Adrenal gland (tissue), 12 donors: ENCODE data around the gene SSH2. TPM values are rescaled to one million over a fixed set of nuclear protein-coding genes. Genes with fewer than 3 reads are reported as not detected.
A peak's percentile ranks its signal among the peaks of the same experiment; 100 is the strongest.

Source experiments
- DNase-seq, 7 donors: peaks; one replicate each; pipeline ENCODE4 v3.0.0-alpha.2; 2019 to 2020
- H3K27ac ChIP-seq, 5 donors: fragments of 200-600 bp; sonication (generic) in 4 of 5; 1 replicate in 3 of 5; 2 replicates in 2 of 5; pipeline versions ENCODE4 v1.5.1 to v1.8.0; 2016 to 2020; ENCODE audit warnings: mild to moderate bottlenecking in 1 of 5
- H3K27me3 ChIP-seq: fragments of 200-600 bp; 2 replicates; pipeline ENCODE4 v1.8.0; 2021
- H3K36me3 ChIP-seq, 2 donors: fragments of 200-600 bp; replicated peaks in 1 of 2; 1 replicate in 1 of 2; 2 replicates in 1 of 2; pipeline versions ENCODE4 v1.5.1 to v1.8.0; 2018 to 2022
- H3K4me1 ChIP-seq, 2 donors: fragments of 200-600 bp; replicated peaks in 1 of 2; 1 replicate in 1 of 2; 2 replicates in 1 of 2; pipeline versions ENCODE4 v1.5.1 to v1.8.0; 2018 to 2021
- H3K4me3 ChIP-seq, 4 donors: fragments of 200-600 bp; sonication (generic) in 3 of 4; one replicate each; pipeline ENCODE4 v1.5.1; 2016 to 2018
- H3K9me3 ChIP-seq, 3 donors: fragments of 200-600 bp; sonication (generic) in 1 of 3; replicated peaks in 1 of 3; 1 replicate in 2 of 3; 2 replicates in 1 of 3; pipeline versions ENCODE4 v1.5.1 to v1.8.0; 2016 to 2021
- POLR2A ChIP-seq, 2 donors: fragments of 450-650 bp; IDR thresholded peaks; one replicate each; pipeline ENCODE4 v1.6.1; 2017; ENCODE audit warnings: antibody characterized with exemption in 2 of 2, mild to moderate bottlenecking in 2 of 2, moderate library complexity in 1 of 2
- WGBS, 4 donors: extraction: QIAGEN DNeasy Blood & Tissue Kit in 2 of 4; methylation state at CpG; one replicate each; pipeline versions ENCODE4 v1.1.5 to v1.1.7; 2013 to 2017; 5-methylcytosine and 5-hydroxymethylcytosine counted together
- intact Hi-C, 2 donors: fragments of 100-400 bp; cut with DNase I; formaldehyde crosslinking; loops; one replicate each; pipeline versions ENCODE4 v1.14.1 to v1.15.0; 2022 to 2023
- polyA plus RNA-seq, 3 donors: library from polyadenylated mRNA; stranded (reverse); fragments of 200-250 nt in 2 of 3; fragments of 350-450 nt in 1 of 3; fragmentation: Illumina TruSeq in 1 of 3; extraction: RNeasy Lipid Tissue Mini Kit (QIAGEN cat#74804) in 1 of 3; gene quantifications; one replicate each; pipeline ENCODE4 v1.2.3, GENCODE V29; 2013 to 2014
- total RNA-seq, 9 donors: library from RNA; depleted of rRNA in 4 of 9; stranded (reverse); fragments of >200 nt in 4 of 9; fragments of 120-200 nt in 1 of 9; fragmentation: NEBNext Ultra II Directional in 1 of 9; extraction: Animal tissue kit (Norgen Biotek cat#: 25700) in 1 of 9; gene quantifications; one replicate each; pipeline versions ENCODE4 v1.1.0 to v1.2.4, GENCODE V29; 2013 to 2023
- TF ChIP-seq, protein P1 (sequence below), 6 experiments: fragments of 450-650 bp in 4 of 6; fragments of 200-600 bp in 2 of 6; sonication (generic) in 1 of 6; IDR thresholded peaks; 1 replicate in 5 of 6; 2 replicates in 1 of 6; pipeline versions ENCODE4 v1.5.1 to v1.8.0; 2016 to 2021; ENCODE audit warnings: antibody characterized with exemption in 6 of 6, mild to moderate bottlenecking in 2 of 6, moderate library complexity in 1 of 6
- donor health status: healthy with polysubstance abuse.
- donor health status: Bipolar disorder and iron deficiency.
- donor health status: DM: yes; HTN: yes; CAD: no.
- donor health status: DM: no; HTN: no; CAD: no.
- donor health status: DM: no; HTN: no; CAD: no.
- donor health status: DM: yes; HTN: yes; CAD: no.

SSH2 gene
- total and polyA plus RNA-seq, 12 donors, result 7.6 to 35.8 (median 20.8) TPM

DNA sequence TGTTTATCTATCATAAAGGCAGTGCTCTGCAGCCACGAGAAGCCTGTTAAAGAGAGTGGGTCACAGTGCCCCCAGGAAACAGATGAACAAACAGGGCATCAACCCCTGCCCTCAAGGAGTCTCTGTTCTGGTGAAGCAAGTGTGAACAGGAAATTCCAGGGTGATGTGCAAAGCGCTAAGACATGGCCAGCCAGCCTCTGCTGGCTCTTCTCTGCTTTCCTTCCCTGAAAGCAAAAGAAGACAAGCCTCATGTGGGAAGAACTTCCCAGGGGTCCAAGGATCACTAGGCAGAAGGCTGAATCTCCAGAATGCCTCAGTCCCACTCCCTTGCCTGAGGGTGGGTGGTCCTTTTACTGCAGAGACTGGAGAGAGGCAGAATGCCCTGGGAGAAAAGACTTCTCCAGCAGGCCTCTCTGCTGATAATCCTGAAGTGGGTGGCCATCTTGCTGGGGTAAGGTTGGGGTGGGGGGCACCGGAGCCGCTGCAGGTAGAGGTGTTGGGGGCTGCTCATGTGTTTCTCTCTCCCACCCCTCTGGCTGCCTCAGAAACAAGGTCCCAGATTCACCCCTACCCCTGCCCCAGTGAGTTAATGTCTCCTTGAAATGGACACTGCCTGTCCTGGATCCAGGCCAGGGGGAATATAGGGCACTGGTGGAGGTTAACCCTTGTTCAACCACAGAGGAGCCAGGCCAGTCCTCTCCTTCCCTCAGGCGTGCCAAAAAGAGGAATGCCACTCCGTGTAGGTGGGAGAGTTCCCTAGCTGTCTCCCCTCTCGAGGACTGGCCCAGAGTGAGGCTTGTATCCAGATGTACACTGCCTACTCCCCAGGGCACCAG lies 334.7 kb downstream of the SSH2 start:
- no peaks in the 10 kb centered on the region for H3K9me3 ChIP-seq
- WGBS, 4 donors, result 68 to 78% (median 74%) methylated on average over 7 of the region's 7 CpGs

DNA sequence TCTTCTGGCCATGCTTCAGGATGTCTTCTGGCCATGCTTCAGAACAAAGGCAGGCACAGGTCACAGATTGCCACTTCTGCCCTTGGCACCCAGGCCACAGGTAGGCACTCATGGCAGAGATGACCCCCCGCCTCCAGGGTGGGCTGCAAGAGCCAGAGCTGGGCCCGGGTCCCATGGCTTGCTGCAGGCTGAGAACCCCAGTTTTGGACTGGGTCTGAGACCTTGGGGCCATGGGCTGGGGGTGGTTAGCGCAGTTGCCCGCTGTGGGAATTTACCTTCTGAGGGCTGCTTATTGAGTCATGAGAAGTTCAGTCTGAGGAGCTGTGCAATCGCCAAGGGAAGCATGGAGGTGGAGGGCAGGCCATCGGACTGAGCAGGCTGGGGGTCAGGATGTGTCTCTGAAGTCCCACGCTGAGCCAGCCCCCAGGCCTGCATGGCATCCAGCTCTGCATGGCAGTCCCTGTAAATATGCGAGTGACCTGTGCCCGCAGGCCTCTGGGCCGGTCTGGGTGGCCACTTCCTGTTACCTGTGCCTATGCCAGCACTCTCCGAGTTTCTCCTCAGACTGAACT lies 335.4 kb downstream of the SSH2 start:
- Histone ChIP-seq H3K36me3 (no peaks in the 10 kb centered on the region), H3K27me3 (no peaks in the 10 kb centered on the region), H3K9me3 (no peaks in the 10 kb centered on the region), H3K27ac (no peak overlapping the region), H3K4me1 (peaks cover 38 to 39% of the 10 kb centered on the region in 2 donors), H3K4me3 (no peak overlapping the region)
- intact Hi-C loops, result no loop called here
- DNase-seq, result peak in 2 of 7 donors; percentile 17 to 22
- TF ChIP-seq, protein P1, sequence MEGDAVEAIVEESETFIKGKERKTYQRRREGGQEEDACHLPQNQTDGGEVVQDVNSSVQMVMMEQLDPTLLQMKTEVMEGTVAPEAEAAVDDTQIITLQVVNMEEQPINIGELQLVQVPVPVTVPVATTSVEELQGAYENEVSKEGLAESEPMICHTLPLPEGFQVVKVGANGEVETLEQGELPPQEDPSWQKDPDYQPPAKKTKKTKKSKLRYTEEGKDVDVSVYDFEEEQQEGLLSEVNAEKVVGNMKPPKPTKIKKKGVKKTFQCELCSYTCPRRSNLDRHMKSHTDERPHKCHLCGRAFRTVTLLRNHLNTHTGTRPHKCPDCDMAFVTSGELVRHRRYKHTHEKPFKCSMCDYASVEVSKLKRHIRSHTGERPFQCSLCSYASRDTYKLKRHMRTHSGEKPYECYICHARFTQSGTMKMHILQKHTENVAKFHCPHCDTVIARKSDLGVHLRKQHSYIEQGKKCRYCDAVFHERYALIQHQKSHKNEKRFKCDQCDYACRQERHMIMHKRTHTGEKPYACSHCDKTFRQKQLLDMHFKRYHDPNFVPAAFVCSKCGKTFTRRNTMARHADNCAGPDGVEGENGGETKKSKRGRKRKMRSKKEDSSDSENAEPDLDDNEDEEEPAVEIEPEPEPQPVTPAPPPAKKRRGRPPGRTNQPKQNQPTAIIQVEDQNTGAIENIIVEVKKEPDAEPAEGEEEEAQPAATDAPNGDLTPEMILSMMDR (IDR thresholded peaks at IDR 0.05), result no peak
- TF ChIP-seq POLR2A (IDR thresholded peaks at IDR 0.05), result no peak
- WGBS, 4 donors, result 78 to 93% (median 90%) methylated on average over 7 to 11 of the region's 11 CpGs

More for the DNA sequence above, 334.7 kb downstream of the SSH2 start:
- H3K27me3 ChIP-seq, result no peaks in the 10 kb centered on the region
- no peak overlapping the region for H3K4me3 ChIP-seq
- no peaks in the 10 kb centered on the region for H3K36me3 ChIP-seq
- peak in 2 of 7 donors; percentile 10 to 16 for DNase-seq
- intact Hi-C loops, result no loop called here
- TF ChIP-seq POLR2A (IDR thresholded peaks at IDR 0.05), result no peak
- TF ChIP-seq, protein P1 (IDR thresholded peaks at IDR 0.05), result no peak
- H3K4me1 ChIP-seq, result peaks cover 31 to 32% of the 10 kb centered on the region in 2 donors
- no peak overlapping the region for H3K27ac ChIP-seq

DNA sequence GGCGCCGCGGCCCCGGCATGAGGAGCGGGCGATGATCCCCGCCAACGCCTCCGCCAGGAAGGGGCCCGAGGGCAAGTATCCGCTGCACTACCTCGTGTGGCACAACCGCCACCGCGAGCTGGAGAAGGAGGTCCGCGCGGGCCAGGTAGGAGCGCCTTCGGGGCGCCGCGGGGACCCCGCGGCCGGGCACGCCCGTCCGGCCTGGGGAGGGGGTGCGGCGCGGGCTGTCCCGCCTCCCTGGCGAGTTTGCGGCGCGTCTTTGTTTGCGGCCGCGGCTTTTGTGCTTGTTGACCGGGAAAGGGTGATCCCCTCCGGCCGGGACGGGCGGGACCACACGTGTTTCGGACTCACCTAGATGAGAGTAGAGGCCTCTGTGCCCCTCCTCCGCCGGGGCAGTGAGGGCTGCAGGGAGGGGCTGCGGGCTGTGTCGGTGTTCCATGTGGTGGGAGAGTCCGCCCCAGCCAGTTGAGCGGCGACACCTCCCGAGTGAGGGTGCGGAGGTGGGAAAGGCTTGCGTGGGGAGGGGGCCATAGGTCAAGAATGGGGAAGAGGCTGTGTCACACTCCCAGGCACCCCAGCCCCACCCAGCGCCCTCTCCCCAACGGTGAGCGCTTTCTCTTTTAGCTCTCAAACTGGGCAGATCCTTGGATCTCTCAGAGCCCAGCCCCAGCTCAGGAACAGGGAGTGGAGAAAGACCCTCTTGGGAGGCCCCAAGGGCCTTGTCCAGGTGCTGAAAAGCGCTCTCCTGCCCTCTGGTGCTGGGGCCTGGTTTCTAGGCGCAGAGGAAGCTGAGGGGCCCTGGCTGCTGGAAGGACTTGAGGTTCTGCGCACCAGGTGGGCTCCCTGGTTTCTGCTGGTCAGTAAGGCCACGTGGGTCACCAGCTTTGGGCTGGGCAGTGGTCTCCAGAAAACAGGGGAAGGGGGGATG lies 336.2 kb downstream of the SSH2 start:
- 8 to 90% (median 13%) methylated on average over 2 to 64 of the region's 64 CpGs for WGBS, 4 donors
- no peaks in the 10 kb centered on the region for H3K9me3 ChIP-seq
- peaks cover 38 to 40% of the 10 kb centered on the region in 2 donors for H3K4me1 ChIP-seq
- H3K4me3 ChIP-seq, result peak overlapping the region in 2 of 4 donors; percentile 34 to 84
- intact Hi-C loops, result no loop called here
- H3K27ac ChIP-seq, result no peak overlapping the region
- no peaks in the 10 kb centered on the region for H3K36me3 ChIP-seq
- H3K27me3 ChIP-seq, result no peaks in the 10 kb centered on the region
- peak in 3 of 7 donors; percentile 10 to 29 (median 25) for DNase-seq
- TF ChIP-seq, protein P1 (IDR thresholded peaks at IDR 0.05), result no peak
- TF ChIP-seq POLR2A (IDR thresholded peaks at IDR 0.05), result no peak
